Hypothalamus (tissue), 51 donors: ENCODE data around the gene RIT2.
"Not testable (repeated sequence)": the region's sequence is repeated elsewhere in the genome, so short reads cannot be mapped to it uniquely, and the experiment has no call there.

Experiments
- DNase-seq, 51 donors: peaks; one replicate each; lab custom pipeline; 2025; lab: John Stamatoyannopoulos, UW

The RIT2 gene

DNA sequence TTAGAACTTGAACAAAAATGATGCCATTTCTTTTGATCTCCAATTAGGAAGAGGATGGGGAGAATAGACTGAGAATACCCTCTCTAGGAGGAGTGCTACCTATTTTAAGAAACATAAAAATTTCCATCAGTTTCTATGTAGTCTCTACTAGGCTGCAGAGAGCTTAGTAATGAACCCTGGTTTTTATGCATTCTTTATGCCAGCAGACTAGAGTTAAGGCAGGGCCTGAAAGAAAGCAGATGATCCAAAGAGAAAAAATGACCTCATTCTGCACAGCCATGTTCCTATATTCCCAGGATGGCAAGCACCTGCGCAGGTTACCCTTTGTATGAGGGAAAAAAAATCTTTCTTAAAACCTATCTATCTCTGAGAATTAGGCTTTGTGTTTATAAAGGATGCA is 254.9 kb downstream of the RIT2 start:
- DNase-seq, result no peak

DNA sequence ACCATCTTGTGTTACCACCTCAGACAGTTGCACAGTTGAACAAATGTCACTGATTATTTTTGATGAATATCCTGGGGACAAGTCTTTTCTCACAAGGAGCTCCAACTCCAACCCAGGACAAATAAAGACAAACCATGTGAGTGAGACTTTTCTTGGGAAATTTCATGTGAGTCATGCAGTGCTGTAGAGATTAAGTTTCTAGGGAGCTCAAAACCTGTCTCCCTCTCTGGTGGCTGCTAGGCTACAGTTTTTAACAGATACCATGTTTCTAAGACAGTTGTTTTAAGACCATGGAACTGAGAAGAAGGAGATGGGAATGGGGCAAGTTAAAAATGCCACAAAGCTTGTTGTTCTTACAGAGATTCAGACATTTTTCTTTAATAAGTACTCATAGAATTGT is 255.5 kb downstream of the RIT2 start:
- DNase-seq, result no peak

DNA sequence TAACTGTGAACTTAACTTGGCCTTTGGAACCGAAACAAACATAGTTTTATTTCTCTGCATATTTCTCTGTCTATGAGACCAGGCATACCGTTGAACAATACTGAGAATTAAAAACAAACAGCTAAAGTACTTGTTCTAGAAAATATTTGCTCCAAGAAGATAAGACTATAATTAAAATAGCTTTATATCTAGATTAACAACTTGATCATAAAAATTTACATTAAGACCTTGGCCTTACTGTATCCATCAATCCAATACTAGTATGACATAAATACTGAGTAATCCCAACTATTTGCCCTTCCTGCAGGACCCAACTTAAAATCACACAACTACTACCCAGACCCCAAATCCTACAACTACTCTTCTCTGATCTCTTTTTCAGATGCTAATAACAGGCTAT is 260.9 kb downstream of the RIT2 start:
- DNase-seq, result no peak

DNA sequence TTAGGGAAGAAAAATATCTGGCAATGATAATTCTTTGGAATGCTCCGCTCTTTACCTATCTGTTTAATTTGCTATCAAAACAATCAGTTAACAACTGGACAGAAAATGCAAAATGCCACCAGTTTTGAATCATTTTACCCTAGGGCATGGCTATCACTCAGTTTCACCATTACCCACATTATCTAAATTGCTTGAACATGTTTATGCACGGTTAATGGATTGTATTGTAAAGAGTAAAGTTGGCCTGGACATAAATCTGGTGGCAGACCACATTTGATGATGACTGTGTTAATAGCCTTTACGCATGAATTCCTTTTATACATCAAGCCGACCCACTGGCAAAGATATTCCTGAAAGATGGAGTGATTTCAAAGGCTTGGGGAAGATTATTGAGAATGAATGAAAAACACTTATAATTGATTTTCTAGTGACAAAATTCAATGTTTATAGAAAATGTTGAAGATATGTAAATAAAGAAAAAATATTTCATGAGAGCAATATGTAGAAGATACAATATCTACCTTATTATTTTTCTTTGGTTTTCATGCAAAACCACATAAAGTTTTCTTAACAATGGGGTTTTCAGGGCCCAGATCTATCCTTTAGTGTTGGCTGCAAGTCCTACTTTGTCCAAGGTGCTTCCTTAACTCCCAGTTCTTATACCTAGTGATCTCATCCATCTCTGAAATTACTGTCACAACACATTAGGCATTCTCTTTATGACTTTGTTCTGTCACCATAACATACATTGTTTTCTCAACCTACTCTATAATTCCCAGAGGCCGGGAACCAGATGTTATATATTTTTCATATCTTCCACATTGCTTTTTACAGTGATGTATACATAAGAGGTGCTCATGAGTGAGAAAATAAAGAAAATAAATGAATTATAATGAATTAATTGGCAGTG is 265.1 kb downstream of the RIT2 start:
- DNase-seq, result no peak

DNA sequence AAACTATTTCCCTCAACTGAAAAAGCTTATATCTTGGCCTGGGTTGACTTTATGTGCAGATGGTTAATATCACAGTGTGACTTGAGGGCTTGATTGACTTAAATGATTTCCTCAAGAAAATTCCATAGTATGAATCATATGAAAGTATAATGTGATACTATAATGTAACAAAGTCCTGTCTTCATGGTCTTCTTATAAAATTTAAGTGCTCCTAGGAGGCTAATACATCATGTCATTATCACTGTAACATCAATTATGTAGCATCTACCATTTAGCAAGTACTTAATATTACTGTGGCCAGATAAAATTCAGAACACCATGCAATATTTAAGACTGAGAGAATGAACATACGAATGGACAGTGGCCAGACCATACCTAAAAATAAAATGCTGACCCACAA is 276.1 kb downstream of the RIT2 start:
- DNase-seq, result no peak

DNA sequence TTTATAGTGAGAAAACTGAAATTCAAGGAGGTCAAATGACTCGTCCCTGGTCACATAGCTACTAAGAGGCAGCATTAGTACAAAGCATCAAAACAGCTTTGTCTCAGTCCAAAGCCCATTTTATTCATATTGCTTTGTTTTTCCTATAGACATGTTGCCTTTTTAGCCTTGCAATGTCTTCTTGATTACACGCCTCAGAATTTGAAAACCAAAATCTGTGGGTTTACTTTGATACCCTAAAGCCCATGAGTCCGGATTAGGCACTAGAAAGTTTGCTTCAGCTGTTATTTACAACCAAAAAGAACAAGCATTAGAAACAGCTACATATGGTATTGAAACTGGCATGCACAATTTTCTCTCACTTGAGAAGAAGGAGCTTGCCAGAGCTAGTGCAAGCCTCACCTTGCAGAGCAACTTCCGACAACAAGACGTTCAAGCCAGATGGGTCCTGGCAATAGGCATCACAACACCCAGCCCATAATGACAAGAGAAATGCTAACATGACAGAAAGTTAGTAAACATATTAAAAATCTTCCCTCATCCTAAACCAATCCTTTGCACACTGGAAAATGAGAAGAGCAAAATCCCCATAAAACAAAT is 276.8 kb downstream of the RIT2 start:
- no peak for DNase-seq

DNA sequence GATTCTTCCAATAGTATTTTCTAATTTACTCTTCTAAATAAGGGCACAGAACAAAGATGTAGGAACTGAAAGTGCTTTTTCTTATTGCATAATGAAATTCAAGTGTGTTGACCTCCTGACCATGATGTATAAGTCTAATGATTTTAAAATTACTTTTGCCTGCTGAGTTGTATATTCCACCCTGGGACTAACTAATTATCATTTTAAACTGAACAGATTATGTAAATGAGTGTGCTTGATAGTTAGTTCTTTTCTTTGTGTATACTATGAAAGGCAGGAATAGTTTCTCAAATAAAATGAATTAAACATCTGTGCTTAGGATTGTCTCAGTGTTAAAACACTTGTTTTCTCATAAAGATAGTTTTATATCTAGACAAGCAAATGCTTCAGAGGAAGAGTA is 284.5 kb downstream of the RIT2 start:
- no peak for DNase-seq

DNA sequence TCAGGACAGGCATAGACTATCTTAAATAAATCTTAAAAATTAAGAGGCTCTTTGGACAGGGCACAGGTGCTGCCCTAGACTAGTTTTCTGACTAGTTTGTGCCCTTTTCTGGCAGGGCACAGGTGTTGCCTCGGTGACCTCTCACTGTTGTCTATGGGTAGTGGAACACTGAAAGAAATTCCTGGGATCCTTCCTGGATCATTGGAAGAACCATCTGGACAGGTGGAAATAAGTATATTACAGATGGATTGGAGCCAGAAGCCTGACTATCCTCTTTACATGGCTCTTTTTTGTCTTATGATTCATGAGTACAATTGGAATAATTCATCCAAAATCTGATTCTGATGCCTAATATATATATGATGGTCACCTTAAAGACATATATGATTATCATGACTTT is 286.6 kb downstream of the RIT2 start:
- no peak for DNase-seq

DNA sequence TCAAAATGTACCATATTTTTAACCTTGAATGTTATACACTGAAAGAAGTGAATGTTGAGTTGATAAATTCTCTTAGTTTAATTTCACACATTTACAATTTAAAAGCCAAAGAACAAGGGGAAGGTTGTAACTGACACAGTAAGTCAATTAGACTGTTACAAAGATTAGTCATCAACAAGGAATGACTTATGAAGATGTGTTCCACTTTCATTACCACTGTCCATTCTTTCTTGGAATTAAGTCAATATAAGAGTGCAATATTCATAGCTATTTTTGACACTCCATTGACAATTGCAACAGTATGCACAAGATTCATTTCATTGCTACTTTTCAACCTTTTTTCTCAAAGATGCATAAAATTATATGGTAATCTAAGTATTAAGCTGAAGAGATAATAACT is 291.3 kb downstream of the RIT2 start:
- DNase-seq, result no peak

DNA sequence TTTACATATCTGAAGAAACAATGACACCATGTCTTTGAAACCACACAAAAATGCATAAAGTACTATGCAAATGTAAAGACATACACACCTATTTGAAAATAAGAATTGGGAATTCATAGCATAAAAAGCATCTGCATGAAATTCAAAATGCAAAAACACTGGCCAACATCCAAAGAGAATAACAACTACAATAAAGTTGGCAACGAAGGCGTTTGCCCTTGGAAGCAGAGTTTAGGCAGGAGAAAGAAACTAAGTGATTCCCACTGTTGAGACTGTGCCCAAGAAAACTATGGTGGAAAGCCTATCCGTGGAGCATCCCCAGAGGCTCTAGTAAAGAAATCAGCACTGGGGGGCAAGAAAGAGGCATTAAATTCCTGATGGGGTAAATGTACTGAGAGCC is 292.8 kb downstream of the RIT2 start:
- no peak for DNase-seq

DNA sequence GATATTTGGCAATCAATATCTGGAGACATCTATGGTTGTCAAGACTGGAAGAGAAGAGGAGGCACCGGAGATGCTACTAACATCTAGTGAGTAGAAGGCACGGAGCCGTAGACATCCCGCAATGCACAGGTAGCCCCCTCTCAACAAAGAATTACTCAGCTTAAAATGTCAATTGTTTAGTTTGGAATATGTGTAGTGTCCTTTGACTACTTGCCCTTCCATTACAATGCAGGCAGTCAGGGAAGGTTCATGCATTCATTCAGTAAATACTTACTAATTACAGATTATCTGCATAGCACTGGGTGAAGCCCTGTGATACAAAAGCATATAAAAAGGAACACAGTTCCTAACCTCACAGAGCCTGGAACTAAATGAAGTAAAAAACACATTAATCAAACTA is 294.0 kb downstream of the RIT2 start:
- no peak for DNase-seq

DNA sequence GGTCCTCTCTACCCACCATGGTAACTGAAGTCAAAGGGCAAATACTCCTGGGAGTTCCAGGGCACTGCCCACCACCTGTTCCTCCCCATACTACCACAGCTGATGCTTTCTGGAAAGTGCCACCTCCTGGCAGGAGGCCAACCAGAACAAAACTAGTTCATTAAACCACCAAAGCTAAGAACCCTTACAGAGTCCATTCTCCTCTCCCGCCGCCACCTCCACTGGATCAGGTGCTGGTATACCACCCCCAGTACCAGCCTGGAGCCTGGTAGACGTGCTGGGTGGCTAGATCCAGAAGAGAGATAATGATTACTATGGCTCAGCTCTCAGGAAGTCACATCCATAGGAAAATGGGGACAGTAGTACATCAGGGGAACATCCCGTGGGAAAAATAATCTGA is 300.9 kb downstream of the RIT2 start:
- DNase-seq, result no peak

DNA sequence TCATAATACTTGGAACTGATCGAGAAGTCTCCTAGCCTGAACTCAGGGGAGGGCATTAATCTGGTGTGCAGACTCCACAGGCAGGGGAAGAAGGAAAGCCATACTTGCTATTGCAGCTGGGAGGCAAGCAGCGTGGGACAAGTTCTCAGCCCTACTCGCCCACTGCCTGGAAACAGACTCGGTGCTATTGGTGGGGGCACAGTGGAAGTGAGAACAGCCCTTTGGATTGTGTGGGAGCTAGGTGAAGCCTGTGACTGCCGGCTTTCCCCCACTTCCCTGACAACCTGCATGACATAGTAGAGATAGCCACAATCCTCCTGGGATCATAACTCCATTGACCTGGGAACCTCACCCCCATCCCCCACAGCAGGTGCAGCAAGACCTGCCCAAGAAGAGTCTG is 301.3 kb downstream of the RIT2 start:
- no peak for DNase-seq

DNA sequence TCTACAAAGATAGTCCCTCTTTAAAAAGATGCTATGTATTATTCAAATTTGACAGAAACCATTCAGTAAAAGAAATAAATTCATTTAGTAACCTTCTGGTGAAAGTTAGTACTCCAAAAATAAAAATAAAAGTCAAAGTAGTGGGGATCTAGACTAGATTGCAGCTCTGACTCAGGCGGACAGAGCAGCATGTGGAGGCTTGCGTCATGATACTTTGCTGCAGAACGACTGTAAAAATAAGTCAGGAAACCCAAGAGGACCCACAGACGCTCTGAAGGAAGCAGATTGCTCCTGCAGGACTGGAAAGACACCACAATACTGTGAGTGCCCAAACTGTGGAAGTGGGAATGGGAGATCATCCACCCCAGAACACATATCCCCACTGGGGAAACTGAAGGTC is 301.9 kb downstream of the RIT2 start:
- DNase-seq, result no peak

DNA sequence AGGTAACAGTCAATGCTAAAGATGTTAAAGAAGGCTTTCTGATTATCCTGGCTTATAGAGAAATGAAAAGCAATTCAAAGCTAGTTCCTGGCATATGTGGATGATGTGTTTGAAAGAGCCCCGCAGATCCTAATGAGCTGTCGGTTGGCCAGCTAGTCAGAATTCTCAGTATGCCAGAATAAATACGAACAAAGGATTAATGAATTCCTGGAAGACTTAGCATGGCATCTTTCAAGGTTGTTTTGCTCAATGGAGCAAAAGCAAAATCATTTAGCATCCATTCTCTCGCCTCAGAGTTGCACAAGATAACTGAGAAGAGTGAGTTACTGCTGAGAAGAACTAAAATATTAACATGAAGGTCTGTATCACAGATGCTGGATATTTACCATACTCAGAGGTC is 307.6 kb downstream of the RIT2 start:
- peak in 1 of 51 donors; percentile 1 for DNase-seq

DNA sequence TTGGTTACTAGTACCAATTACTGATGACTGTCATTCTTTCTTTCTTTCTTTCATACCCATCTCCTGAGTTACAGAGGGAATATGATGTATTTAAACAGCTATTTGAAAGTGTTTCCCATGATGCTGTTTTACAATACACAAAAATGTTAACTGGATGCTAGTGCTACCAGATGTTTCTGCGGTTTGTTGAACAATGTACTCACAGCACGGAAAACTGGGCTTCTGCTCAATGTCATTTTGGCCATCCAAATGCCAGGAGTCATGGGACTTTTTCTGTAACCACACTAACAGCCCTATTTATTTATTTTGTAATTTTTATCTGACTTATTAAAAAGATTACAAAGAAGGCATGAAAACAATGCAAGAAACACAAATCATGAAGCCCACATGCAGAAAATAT is 313.8 kb downstream of the RIT2 start:
- DNase-seq, result no peak

DNA sequence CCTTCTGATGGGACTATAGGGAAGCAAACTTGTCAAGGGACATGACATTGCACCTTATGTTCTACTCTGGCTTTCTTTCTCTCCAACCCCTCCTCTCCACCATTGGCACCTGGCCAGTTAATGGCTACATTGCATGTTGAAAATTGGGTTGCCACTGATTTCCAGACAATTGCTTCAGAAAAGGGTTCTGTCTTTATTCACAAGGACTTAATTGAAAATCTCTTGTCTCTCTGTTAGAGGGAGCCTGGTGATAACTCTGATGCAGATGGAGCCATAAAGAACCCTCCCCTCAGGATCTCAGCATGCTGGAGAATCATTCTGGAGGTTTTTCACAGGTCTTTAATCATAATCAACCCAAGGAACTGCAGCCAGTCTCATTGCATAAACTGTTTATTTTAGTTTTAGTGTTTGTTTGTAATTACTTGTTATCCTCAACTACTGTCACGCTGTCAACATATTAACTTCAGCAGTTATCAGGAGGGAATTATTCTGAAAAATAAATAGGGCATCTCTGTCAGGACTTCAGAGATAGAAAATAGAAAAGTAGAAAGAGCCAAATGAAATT is 316.8 kb downstream of the RIT2 start:
- DNase-seq, result no peak

DNA sequence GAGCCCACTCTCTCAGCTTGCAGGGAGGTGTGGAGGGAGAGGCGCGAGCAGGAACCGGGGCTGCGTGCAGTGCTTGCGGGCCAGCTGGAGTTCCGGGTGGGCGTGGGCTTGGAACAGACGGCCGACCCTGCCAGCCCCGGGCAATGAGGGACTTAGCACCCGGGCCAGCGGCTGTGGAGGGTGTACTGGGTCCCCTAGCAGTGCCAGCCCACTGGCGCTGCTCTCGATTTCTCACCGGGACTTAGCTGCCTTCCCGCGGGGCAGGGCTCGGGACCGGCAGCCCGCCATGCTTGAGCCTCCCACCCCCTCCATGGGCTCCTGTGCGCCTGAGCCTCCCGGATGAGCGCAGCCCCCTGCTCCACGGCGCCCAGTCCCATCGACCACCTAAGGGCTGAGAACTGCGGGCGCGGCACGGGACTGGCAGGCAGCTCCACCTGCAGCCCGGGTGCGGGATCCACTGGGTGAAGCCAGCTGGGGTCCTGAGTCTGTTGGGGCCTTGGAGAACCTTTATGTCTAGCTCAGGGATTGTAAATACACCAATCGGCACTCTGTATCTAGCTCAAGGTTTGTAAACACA is 320.2 kb downstream of the RIT2 start:
- not testable (repeated sequence) for DNase-seq

DNA sequence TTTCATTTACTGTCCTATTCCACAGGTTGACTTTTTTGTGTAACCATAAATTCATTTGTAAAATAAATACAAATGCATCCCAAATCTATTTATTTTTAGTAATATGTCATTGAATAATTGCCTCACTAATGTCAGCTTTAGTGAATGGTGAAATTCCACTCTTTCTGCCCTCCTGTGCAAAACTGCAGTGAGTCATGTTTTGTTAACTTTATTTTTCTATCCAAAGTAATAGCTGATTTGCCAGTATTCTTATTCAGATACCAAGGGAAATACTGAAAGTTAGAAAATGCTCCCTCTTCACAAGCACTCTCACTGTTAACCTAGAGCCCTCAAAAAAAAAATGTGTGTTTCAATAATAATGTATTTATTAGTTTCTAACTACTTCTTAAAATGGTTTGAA is 322.8 kb downstream of the RIT2 start:
- DNase-seq, result no peak

DNA sequence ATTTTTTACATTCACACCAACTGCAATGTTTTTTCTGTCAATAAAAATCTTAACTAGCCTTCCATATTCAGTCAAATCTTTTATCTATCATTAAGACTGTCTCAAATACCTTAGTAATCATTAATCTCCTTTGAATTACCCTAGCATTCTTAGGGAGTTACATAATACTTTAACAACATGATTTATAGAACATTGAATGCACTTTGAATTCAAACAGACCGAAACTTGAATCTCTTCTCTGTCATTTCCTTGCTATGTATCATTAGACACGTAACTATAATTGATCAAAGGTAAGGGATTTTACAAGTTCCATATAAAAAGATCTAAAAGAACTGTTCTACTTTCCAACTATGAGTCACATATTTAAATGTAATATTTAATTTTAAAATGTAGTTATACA is 330.9 kb downstream of the RIT2 start:
- no peak for DNase-seq

DNA sequence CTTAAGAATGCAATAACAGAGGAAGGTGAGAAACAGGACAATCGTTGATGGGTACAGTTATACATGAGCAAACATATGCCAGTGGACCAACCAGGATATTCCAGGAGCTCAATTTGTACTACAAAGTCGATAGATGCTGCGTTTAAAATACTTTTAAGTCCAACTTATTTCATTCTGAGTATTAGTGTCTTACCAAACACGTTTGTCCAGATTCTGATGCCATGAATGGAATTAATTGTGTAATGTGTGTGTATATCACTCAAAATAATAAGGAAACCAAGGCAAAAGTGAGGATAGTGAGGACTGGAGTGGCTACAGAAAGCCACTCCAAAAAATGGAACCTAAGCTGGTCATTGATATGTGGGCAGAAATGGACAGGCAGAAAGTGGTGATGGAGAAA is 332.6 kb downstream of the RIT2 start:
- DNase-seq, result no peak

DNA sequence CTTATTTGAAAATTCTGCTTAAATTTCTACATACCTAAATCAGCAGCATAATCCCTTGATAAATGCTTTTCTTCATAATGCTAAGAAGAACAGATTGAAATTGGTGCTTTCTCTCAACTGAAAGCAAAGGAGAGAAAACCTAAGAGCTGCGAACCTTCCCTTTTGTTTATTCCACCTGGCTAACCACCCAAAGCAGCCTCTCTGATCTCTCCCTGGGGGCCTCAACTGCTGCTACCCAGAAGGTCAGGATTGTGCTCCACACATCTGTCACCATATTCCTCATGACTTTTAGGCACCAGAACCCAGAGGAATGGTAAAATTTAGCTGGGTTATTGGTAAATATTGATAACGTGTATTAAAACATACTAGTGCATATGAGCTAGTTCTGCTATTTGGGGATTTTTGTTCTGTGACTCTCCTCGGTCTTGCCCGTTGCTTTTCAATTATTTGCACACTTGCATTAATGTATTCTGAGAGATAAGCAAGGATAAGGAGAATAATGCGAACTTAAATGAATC is 334.1 kb downstream of the RIT2 start:
- no peak for DNase-seq
